ENCODE measurements around the gene SMIM44. TPM values are rescaled to one million over a fixed set of nuclear protein-coding genes. Genes with fewer than 3 reads are reported as not detected.

Gene SMIM44
- total RNA-seq, 1 donor from 2014 or later: not detected

- peak; percentile 98 for DNase-seq
Measured at GRCh38 chr19:3434630-3435553, 48.3 kb downstream of the SMIM44 start.

GRCh38 chr19:3433805-3434540 is 49.3 kb downstream of the SMIM44 start:
- no peak for DNase-seq

GRCh38 chr19:3433313-3433712 is 49.9 kb downstream of the SMIM44 start:
- no peak for DNase-seq

Small RNA genes lying within 50 kb of the gene (small RNA-seq; reads per million reads assigned to genes)
- gene RF00212 (ENCODE audit: low replicate concordance): not detected

Other genes starting within 250 kb of the SMIM44 start
- 70.0 TPM for gene NFIC, start 116.9 kb downstream of the SMIM44 start, total RNA-seq
- gene SMIM24, start 2.9 kb downstream of the SMIM44 start, total RNA-seq: not detected
- gene DOHH, start 17.2 kb upstream of the SMIM44 start, total RNA-seq: 15.8 TPM
- 47.2 TPM for gene FZR1, start 22.9 kb upstream of the SMIM44 start, total RNA-seq
- gene TEKTIP1, start 55.7 kb upstream of the SMIM44 start, total RNA-seq: not detected
- gene MFSD12, start 74.1 kb upstream of the SMIM44 start, total RNA-seq: 20.6 TPM
- gene HMG20B, start 89.5 kb upstream of the SMIM44 start, total RNA-seq: 34.7 TPM
- 0.21 TPM for gene GIPC3, start 102.0 kb upstream of the SMIM44 start, total RNA-seq
- 2.4 TPM for gene TBXA2R, start 123.4 kb upstream of the SMIM44 start, total RNA-seq
- gene CACTIN, start 143.3 kb upstream of the SMIM44 start, total RNA-seq: 23.2 TPM
- 20.7 TPM for gene PIP5K1C, start 217.0 kb upstream of the SMIM44 start, total RNA-seq
- 5.4 TPM for gene TJP3, start 224.9 kb upstream of the SMIM44 start, total RNA-seq